Measurements from ENCODE around the gene CAT. TPM values are rescaled to one million over a fixed set of nuclear protein-coding genes. Genes with fewer than 3 reads are reported as not detected.
A peak's percentile ranks its signal among the peaks of the same experiment; 100 is the strongest.

The CAT gene
- total RNA-seq, 4 donors from 2014 or later: 21.9 to 99.0 (median 39.9) TPM

GRCh38 chr11:34461215-34461614, 22.5 kb downstream of the CAT start:
- Histone ChIP-seq H3K27me3 (no peaks in the 10 kb centered on the region), H3K36me3 (peaks cover 14 to 100% (median 33%) of the 10 kb centered on the region in 3 donors), H3K27ac (no peak overlapping the region), H3K4me3 (no peak overlapping the region), H3K4me1 (no peaks in the 10 kb centered on the region), H3K9me3 (peaks cover 0 to 4% (median 0%) of the 10 kb centered on the region in 3 donors)
- WGBS, 2 donors: 90 to 93% methylated on average over 2 to 13 of the region's 14 CpGs
- intact Hi-C loops (cut with DNase I): no loop called here
- no peak for DNase-seq
- TF ChIP-seq, protein P1, sequence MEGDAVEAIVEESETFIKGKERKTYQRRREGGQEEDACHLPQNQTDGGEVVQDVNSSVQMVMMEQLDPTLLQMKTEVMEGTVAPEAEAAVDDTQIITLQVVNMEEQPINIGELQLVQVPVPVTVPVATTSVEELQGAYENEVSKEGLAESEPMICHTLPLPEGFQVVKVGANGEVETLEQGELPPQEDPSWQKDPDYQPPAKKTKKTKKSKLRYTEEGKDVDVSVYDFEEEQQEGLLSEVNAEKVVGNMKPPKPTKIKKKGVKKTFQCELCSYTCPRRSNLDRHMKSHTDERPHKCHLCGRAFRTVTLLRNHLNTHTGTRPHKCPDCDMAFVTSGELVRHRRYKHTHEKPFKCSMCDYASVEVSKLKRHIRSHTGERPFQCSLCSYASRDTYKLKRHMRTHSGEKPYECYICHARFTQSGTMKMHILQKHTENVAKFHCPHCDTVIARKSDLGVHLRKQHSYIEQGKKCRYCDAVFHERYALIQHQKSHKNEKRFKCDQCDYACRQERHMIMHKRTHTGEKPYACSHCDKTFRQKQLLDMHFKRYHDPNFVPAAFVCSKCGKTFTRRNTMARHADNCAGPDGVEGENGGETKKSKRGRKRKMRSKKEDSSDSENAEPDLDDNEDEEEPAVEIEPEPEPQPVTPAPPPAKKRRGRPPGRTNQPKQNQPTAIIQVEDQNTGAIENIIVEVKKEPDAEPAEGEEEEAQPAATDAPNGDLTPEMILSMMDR (IDR thresholded peaks at IDR 0.05): no peak
- TF ChIP-seq POLR2A (IDR thresholded peaks at IDR 0.05): no peak

DNA sequence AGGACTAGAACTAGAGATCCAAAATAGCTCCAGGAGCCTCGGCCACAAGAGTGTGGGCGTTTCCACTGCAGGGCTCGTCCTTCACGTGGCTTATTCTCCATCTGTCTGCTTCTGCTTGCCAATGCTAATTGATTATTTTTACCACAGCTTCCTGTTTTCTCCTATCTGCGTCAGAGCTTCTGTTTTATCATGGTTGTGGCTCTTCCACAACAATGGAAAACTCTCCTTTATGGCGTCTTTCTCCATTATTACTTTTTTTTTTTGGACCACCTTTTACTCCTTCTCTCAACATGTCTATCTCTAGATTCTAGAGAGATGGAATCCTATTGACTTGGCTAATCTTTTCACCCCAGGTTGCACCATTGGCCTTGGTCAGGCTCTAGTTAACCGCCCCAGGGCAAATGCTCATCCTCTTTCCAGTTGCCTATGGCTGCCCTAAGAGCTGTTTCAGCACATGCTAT, 25.9 kb downstream of the CAT start:
- intact Hi-C loops (cut with DNase I): no loop called here
- peaks cover 11 to 97% (median 26%) of the 10 kb centered on the region in 3 donors for H3K36me3 ChIP-seq

GRCh38 chr11:34466802-34467488, 28.2 kb downstream of the CAT start:
- 96 to 97% methylated on average over 3 of the region's 3 CpGs for WGBS, 2 donors
- peaks cover 0 to 9% (median 5%) of the 10 kb centered on the region in 3 donors for H3K9me3 ChIP-seq
- intact Hi-C loops (cut with DNase I): no loop called here
- no peak for DNase-seq
- H3K36me3 ChIP-seq: peaks cover 3 to 97% (median 33%) of the 10 kb centered on the region in 3 donors
- H3K27ac ChIP-seq: no peak overlapping the region
- no peaks in the 10 kb centered on the region for H3K27me3 ChIP-seq
- TF ChIP-seq, protein P1 (IDR thresholded peaks at IDR 0.05): no peak
- no peak for TF ChIP-seq POLR2A (IDR thresholded peaks at IDR 0.05)
- H3K4me3 ChIP-seq: no peak overlapping the region
- no peaks in the 10 kb centered on the region for H3K4me1 ChIP-seq

More for the DNA sequence above, 25.9 kb downstream of the CAT start:
- no peak for DNase-seq
- Histone ChIP-seq H3K4me1 (no peaks in the 10 kb centered on the region), H3K9me3 (peaks cover 0 to 9% (median 5%) of the 10 kb centered on the region in 3 donors), H3K27ac (no peak overlapping the region), H3K27me3 (no peaks in the 10 kb centered on the region), H3K4me3 (no peak overlapping the region)
- no peak for TF ChIP-seq POLR2A (IDR thresholded peaks at IDR 0.05)
- TF ChIP-seq, protein P1 (IDR thresholded peaks at IDR 0.05): no peak
- WGBS, 2 donors: 62 to 93% methylated on average over 6 to 7 of the region's 7 CpGs

GRCh38 chr11:34468209-34468841, 29.6 kb downstream of the CAT start:
- H3K27me3 ChIP-seq: no peaks in the 10 kb centered on the region
- no peaks in the 10 kb centered on the region for H3K4me1 ChIP-seq
- no peak overlapping the region for H3K4me3 ChIP-seq
- no peak overlapping the region for H3K27ac ChIP-seq
- TF ChIP-seq, protein P1 (IDR thresholded peaks at IDR 0.05): peak in 5 of 6 experiments; percentile 53 to 78 (median 60)
- TF ChIP-seq POLR2A (IDR thresholded peaks at IDR 0.05): no peak
- intact Hi-C loops (cut with DNase I): no loop called here
- H3K9me3 ChIP-seq: peaks cover 0 to 9% (median 5%) of the 10 kb centered on the region in 3 donors
- WGBS, 2 donors: 79 to 83% methylated on average over 8 of the region's 8 CpGs
- DNase-seq: no peak
- H3K36me3 ChIP-seq: peaks cover 3 to 97% (median 39%) of the 10 kb centered on the region in 3 donors

DNA sequence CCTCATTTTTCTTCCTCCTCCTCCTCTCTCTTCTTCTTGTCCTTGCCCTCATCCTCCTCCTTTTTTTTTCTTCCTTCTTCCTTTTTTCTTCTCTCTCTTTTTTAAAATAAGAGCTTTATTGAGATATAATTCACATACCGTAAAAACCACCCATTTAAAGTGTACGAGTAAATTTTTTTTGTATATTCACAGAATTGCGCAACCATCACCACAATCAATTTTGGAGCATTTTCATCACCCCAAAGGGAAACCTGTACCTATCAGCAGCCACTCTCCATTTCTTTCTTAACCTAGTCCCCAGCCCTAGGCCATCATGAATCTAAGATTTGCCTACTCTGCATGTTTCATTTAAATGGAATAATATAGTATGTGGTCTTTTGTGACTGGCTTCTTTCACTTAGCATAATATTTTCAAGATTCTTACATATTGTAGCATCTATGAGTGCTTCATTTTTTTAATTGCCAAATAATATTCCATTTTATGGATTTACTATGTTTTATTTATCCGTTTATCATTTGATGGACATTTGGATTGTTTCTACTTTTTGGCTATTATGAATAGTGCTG, 35.0 kb downstream of the CAT start:
- H3K9me3 ChIP-seq: no peaks in the 10 kb centered on the region
- H3K4me1 ChIP-seq: no peaks in the 10 kb centered on the region
- WGBS, 2 donors: 86 to 92% methylated on average over 4 of the region's 4 CpGs
- H3K36me3 ChIP-seq: peaks cover 3 to 56% (median 19%) of the 10 kb centered on the region in 3 donors
- peaks cover 0 to 10% (median 0%) of the 10 kb centered on the region in 4 donors for H3K27me3 ChIP-seq
- no peak overlapping the region for H3K4me3 ChIP-seq
- no peak overlapping the region for H3K27ac ChIP-seq
- intact Hi-C loops (cut with DNase I): no loop called here
- no peak for DNase-seq
- TF ChIP-seq, protein P1 (IDR thresholded peaks at IDR 0.05): no peak
- no peak for TF ChIP-seq POLR2A (IDR thresholded peaks at IDR 0.05)
